GM12865 (cell line): ENCODE results near the gene NPM3.

Experiments used
- DNase-seq: peaks from one replicate; pipeline ENCODE4 v3.0.0; 2010; ENCODE audit warnings: low read depth
- H3K4me3 ChIP-seq: 2 replicates; pipeline ENCODE4 v1.5.1; 2011; ENCODE audit warnings: mild to moderate bottlenecking, low read depth, low read length, control low read depth
- CTCF ChIP-seq: IDR thresholded peaks from 2 replicates; pipeline ENCODE4 v1.5.1; 2011; ENCODE audit warnings: low read length, control low read depth, low read depth, inconsistent platforms; ENCODE audit not compliant: insufficient read depth; ENCODE audit errors: missing control alignments

Gene NPM3

GRCh38 chr10:101778151-101778780, 5.0 kb downstream of the NPM3 start:
- no peak overlapping the region; the same call in 1 of the 2 replicates for H3K4me3 ChIP-seq
- no peak for DNase-seq
- TF ChIP-seq CTCF = no peak

GRCh38 chr10:101777619-101778145, 5.6 kb downstream of the NPM3 start:
- DNase-seq = no peak
- no peak for TF ChIP-seq CTCF
- H3K4me3 ChIP-seq = no peak overlapping the region

GRCh38 chr10:101776161-101776817, 7.0 kb downstream of the NPM3 start:
- H3K4me3 ChIP-seq = no peak overlapping the region
- no peak for TF ChIP-seq CTCF
- DNase-seq = no peak

GRCh38 chr10:101775273-101776160, 7.7 kb downstream of the NPM3 start, which contains the start of gene FGF8:
Gene FGF8 (minus strand): TSS chr10:101776114. CDS start chr10:101775900, 214 bp downstream.
- no peak for TF ChIP-seq CTCF
- DNase-seq = no peak

GRCh38 chr10:101774589-101775272, 8.5 kb downstream of the NPM3 start:
- DNase-seq = no peak
- no peak overlapping the region for H3K4me3 ChIP-seq
- TF ChIP-seq CTCF = no peak

More at GRCh38 chr10:101775273-101776160, 7.7 kb downstream of the NPM3 start, which contains the start of gene FGF8:
- no peak within 1 kb of the TSS for H3K4me3 ChIP-seq

- no peak for DNase-seq
- no peak overlapping the region for H3K4me3 ChIP-seq
- no peak for TF ChIP-seq CTCF
Observed at GRCh38 chr10:101773923-101774588, 9.2 kb downstream of the NPM3 start.
